LoVo (cell line): Measurements from ENCODE around the gene ARFGEF3.

Experiments
- DNase-seq: peaks from one replicate; pipeline ENCODE4 v3.0.0-alpha.2; 2016; ENCODE audit warnings: low spot score

ARFGEF3 gene

GRCh38 chr6:138307816-138308730, 146.3 kb downstream of the ARFGEF3 start:
- no peak for DNase-seq

- no peak for DNase-seq
Measured at GRCh38 chr6:138308731-138309110, 147.0 kb downstream of the ARFGEF3 start.

DNA sequence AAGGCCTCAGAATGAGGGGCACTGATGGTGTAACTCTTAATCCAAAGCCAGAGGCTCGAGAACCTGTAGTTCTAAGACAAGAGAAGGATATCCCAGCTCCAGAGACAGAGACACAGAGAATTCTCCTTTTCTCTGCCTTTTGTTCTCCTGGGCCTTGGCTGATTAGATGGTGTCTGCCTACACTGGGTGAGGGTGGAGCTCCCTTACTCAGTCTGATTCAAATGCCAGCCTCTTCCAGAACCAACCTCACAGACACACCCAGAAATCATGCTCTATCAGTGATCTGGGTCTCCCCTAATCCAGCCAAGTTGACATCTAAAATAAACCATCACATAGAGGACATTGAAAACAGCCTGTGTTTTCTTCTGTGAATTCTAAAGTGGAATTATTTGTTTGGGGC, 148.0 kb downstream of the ARFGEF3 start:
- no peak for DNase-seq

DNA sequence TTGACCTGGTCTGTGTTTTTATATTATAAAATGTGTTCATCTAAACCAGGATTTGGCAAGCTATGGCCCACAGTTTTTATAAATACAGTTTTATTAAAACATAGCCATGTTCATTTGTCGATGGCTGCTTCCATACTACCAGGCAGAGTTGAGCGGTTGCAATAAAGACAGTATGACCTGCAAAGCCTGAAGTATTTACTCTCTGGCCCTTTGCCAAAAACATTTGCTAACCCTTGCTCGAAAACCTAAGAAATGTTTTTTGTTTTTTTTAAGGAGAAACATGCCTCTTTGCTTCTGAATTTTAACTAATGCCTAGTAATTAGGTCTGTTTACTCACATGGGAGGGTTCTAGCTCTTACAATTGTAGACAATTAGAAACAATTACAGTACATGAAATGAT, 148.6 kb downstream of the ARFGEF3 start:
- no peak for DNase-seq

DNA sequence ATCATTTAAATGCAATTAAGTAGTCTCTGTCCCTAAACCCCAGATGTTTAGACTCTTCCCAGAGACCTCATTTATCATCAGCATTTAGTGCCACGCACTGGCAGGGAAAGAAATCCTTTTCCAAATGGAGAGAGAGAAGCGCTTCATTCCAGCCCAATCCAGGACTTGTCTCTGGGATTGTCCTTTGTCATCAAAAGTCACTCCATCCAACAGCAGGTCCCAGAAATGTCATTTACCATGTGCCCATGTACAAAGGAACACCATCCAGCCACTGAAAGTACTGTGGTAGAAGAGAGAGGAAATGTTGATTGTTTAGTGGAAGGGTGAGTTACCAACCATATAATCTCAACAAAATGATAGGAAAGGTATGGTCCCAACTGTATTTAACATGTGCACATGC, 149.1 kb downstream of the ARFGEF3 start:
- DNase-seq = no peak

GRCh38 chr6:138311268-138311667, 149.5 kb downstream of the ARFGEF3 start:
- no peak for DNase-seq

DNA sequence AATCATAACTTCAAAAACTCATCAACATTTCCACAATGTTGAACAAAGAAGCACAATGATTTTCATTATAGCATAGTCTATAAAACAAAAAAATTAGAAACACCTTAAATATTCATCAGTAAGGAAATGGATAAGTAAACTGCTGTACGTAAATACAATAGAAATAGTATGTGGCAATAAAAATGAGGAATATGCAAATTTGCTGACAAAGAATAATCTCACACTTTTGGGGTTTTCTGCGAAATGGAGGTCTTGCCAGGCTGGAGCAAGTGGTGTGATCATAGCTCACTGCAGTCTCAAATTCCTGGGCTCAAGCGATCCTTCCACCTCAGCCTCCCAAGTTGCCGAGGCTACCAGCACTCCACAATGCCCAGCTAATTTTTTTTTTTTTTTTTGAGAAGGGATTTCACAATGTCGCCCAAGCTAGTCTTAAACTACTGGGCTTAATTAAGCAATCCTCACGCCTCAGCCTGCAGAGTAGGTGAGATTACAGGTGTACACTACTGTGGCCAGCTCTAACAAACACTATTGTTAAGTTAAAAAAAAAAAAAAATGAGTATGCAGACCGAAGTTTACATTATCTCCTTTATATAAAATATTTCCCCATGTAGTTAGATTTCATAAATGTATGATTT, 157.1 kb downstream of the ARFGEF3 start:
- DNase-seq = no peak

DNA sequence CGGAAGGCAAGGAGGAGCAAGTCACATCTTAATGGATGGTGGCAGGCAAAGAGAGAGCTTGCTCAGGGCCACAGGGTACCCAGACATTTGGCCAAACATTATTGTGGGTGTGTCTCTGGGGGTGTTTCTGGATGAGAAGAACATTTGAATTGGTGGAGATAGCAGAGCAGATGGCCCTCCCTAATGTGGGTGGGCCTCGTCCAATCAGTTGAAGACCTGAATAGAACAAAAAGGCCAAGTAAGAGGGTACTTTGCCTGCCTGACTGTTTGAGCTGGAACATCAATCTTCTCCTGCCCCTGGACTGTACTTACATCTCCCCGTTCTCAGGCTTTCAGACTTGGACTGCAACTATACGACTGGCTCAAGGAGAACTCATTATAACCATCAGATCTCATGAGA, 160.2 kb downstream of the ARFGEF3 start:
- DNase-seq = no peak

DNA sequence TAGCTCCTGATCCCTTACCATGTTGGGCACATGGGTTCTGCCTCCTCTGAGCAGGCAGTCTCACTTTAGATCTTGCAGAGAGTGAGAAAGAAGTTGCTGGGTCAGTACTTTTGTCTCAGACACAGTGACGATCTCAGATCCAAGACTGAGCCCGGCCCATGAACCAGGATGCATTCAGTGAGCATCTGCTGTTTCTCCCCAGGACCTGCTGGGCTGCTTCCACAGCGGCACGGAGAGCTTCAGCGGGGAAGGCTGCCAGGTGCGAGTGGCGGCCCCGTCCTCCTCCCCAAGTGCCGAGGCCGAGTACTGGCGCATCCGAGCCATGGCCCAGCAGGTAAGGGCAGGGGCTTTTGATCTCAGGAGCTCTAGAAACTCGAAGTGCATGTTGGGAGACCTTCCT, 162.1 kb downstream of the ARFGEF3 start:
- no peak for DNase-seq

GRCh38 chr6:138328210-138328609, 166.5 kb downstream of the ARFGEF3 start:
- DNase-seq = no peak

DNA sequence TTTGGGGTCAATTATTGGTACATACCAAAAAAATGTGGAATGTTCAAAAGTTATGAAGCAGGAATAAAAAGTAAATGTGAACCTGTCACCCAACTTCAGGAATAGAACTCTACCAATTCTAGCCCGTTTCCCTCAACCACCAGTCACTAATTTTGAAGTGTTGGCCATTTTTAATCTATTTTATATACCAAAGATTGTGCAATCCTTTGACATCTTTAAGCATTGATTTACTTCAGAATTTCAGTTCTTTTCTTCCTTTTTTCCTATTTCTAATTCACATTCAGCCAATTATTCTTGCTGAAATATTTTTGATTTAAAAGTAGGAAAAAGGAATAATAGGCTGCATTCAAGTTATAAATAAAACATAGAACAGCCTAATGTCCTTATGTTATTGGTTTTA, 169.0 kb downstream of the ARFGEF3 start:
- DNase-seq = no peak

GRCh38 chr6:138331444-138331843, 169.7 kb downstream of the ARFGEF3 start:
- DNase-seq = no peak

DNA sequence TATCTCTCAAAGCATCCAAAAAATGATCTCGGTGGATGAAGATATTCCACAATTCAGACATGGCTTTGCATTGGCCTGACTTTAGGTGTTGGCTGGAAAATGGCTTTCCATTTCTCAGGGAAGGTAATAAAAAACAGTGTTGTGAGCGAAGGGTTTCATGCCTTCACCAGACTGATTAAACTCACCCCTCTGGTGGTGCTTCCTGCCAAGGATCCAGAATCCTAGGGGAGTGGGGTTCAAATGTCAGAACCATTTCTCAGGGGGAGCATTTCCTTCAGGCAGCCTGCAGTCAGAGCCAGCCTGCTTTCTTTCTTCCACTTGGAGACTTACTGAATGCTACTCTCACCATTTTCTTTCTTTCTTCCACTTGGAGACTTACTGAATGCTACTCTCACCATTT, 170.2 kb downstream of the ARFGEF3 start:
- DNase-seq = no peak

GRCh38 chr6:138334000-138334399, 172.3 kb downstream of the ARFGEF3 start:
- no peak for DNase-seq

GRCh38 chr6:138334963-138335362, 173.2 kb downstream of the ARFGEF3 start:
- no peak for DNase-seq

GRCh38 chr6:138336221-138336620, 174.5 kb downstream of the ARFGEF3 start:
- DNase-seq = no peak

DNA sequence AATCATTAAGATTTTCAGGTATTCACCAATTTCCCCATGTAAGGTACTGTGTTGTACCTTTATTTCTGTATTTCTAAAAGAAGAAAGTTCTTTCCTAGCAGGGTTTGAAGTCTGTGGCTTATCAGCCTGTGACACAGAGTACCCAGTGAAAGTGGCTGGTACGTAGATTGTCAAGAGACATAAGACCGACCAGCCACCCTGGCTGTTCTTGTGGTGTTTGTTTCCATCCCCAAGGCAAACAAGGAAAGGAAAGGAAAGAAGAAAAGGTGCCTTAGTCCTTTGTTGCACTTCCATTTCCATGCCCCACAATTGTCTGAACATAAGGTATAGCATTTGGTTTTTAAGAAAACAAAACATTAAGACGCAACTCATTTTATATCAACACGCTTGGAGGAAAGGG, 175.3 kb downstream of the ARFGEF3 start:
- DNase-seq = no peak

- DNase-seq = no peak
Measured at GRCh38 chr6:138339024-138339423, 177.3 kb downstream of the ARFGEF3 start.

DNA sequence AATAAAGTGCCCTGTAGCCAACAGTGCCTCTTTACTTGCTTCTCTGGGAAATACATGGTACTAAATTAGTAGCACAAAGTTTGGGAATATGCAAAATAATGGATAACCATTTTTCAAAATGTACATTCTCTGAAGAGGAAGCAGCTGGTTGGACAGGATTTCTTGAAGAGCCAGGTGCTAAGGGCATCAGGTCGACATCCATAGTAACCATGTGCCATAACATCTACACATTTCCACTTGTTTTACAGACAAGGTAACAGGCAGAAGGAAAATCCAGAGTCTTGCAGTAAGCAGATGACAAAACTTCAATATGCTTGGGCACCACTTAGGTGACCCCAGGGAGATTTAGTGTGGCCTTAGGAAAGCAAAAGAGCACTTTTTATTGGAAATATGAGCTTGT, 179.4 kb downstream of the ARFGEF3 start:
- DNase-seq = no peak

DNA sequence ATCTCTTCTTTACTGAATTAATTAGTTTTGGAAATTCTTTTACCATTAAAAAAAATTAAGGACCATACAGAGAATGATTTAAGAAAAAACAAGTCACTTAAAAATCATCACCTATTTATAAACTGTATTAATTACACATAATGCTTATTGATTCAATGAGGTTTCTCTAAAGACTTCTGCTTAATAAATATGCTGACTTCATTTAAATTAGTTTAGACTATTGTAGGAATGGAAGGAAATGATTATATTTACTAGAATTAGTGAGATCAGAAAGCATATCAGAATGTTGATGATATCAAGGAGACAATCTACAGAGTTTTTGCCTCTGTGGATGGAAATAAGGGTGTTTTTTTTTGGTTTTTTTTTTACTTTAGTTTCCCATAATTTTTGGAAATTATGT, 181.4 kb downstream of the ARFGEF3 start:
- DNase-seq = no peak

GRCh38 chr6:138345565-138346285, 184.0 kb downstream of the ARFGEF3 start:
- no peak for DNase-seq

DNA sequence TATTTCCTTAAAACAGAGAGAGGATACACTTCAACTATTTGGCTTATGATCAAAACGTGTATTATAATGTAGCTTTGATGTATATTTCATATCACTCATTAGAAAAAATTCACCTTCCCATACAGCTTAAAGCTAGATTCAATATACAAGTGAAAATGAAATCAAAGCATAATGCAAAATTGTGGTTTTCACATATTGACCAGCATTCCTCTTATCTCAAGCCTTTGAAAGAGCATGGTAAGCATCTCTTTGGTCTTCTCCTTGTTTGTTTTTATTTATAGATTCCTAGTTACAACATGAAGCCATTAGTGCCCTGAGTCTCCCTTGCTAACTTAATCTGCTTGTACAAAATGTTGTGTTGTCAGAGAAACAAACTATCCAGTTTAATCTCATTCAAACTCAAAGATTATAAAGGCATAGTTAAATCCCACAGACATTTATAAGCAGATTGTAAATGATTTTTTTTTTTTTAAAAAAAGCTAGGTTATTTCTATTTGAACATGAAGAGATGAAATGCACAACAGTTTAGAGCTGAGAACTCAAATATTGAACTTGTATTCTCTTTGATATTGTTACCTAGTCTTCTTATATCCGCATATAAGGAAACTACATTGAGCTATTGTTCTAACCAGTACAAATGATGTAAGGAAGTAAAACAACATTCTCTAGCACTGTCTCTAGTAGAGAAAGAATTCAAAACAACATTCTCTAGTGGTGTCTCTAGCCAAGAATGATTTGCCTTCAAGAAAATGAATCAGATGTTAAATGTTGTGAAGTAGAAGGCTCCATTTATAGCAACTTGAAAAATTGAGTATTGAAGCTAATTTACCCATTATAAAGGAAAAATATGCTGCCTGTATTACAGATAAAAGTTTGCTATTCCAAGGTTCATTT, 184.8 kb downstream of the ARFGEF3 start:
- DNase-seq = no peak
